Ishikawa (cell line): ENCODE data around the gene IL6R.
A peak's percentile ranks its signal among the peaks of the same experiment; 100 is the strongest.

Experiments used
- CEBPB ChIP-seq: IDR thresholded peaks from 2 replicates; pipeline ENCODE4 v1.6.1; 2012
- CREB1 ChIP-seq: IDR thresholded peaks from 2 replicates; pipeline ENCODE4 v1.6.1; 2012; ENCODE audit warnings: low read depth
- EGR1 ChIP-seq: IDR thresholded peaks from 2 replicates; pipeline ENCODE4 v1.6.1; 2012
- EP300 ChIP-seq: IDR thresholded peaks from 2 replicates; pipeline ENCODE4 v1.6.1; 2012; ENCODE audit warnings: borderline replicate concordance
- FOXM1 ChIP-seq: IDR thresholded peaks from 2 replicates; pipeline ENCODE4 v1.6.1; 2012; ENCODE audit warnings: low read depth, borderline replicate concordance
- NFIC ChIP-seq: IDR thresholded peaks from 2 replicates; pipeline ENCODE4 v1.6.1; 2012
- RAD21 ChIP-seq: IDR thresholded peaks from 2 replicates; pipeline ENCODE4 v1.6.1; 2012; ENCODE audit warnings: low read depth
- TAF1 ChIP-seq: IDR thresholded peaks from 2 replicates; pipeline ENCODE4 v1.6.1; 2012; ENCODE audit warnings: low read depth, mild to moderate bottlenecking
- TCF12 ChIP-seq: IDR thresholded peaks from 2 replicates; pipeline ENCODE4 v1.6.1; 2012; ENCODE audit warnings: low read depth
- TEAD4 ChIP-seq: IDR thresholded peaks from 2 replicates; pipeline ENCODE4 v1.6.1; 2012
- YY1 ChIP-seq: IDR thresholded peaks from 2 replicates; pipeline ENCODE4 v1.6.1; 2012; ENCODE audit warnings: low read depth
- ZBTB7A ChIP-seq: IDR thresholded peaks from 2 replicates; pipeline ENCODE4 v1.6.1; 2012; ENCODE audit warnings: low read depth
- TF ChIP-seq, protein P1 (sequence below): IDR thresholded peaks from 2 replicates; pipeline ENCODE4 v1.6.1; 2012; ENCODE audit warnings: low read depth, mild to moderate bottlenecking
- TF ChIP-seq, protein P2 (sequence below): IDR thresholded peaks from 2 replicates; pipeline ENCODE4 v1.6.1; 2012
- TF ChIP-seq, protein P3 (sequence below): IDR thresholded peaks from 2 replicates; pipeline ENCODE4 v1.6.1; 2012

Gene IL6R

DNA sequence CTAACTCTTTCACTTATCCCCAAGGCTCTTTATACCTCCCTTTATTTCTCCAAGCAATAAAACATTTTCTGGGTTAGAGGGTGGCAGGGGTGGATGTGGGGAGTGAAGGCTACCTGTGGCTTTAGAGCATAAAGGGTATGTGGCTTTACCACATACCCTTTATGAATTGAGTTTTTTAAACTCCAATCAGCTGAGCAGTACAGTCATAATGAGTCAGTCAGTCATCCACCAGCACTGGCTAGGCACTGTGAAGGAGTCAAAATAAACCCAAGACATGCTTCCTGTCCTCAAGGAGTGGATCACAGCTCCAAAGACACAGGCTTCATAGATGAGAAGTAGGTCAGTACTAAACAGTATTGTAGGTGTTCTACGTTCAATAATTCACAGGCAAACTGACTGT lies 94.3 kb downstream of the IL6R start:
- TF ChIP-seq TEAD4 (no peak), CEBPB (no peak), EP300 (no peak), RAD21 (no peak), TCF12 (no peak), NFIC (no peak), CREB1 (no peak), FOXM1 (no peak), ZBTB7A (no peak), YY1 (no peak), TAF1 (no peak), EGR1 (no peak)
- TF ChIP-seq, protein P1, sequence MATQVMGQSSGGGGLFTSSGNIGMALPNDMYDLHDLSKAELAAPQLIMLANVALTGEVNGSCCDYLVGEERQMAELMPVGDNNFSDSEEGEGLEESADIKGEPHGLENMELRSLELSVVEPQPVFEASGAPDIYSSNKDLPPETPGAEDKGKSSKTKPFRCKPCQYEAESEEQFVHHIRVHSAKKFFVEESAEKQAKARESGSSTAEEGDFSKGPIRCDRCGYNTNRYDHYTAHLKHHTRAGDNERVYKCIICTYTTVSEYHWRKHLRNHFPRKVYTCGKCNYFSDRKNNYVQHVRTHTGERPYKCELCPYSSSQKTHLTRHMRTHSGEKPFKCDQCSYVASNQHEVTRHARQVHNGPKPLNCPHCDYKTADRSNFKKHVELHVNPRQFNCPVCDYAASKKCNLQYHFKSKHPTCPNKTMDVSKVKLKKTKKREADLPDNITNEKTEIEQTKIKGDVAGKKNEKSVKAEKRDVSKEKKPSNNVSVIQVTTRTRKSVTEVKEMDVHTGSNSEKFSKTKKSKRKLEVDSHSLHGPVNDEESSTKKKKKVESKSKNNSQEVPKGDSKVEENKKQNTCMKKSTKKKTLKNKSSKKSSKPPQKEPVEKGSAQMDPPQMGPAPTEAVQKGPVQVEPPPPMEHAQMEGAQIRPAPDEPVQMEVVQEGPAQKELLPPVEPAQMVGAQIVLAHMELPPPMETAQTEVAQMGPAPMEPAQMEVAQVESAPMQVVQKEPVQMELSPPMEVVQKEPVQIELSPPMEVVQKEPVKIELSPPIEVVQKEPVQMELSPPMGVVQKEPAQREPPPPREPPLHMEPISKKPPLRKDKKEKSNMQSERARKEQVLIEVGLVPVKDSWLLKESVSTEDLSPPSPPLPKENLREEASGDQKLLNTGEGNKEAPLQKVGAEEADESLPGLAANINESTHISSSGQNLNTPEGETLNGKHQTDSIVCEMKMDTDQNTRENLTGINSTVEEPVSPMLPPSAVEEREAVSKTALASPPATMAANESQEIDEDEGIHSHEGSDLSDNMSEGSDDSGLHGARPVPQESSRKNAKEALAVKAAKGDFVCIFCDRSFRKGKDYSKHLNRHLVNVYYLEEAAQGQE, result no peak
- TF ChIP-seq, protein P2, sequence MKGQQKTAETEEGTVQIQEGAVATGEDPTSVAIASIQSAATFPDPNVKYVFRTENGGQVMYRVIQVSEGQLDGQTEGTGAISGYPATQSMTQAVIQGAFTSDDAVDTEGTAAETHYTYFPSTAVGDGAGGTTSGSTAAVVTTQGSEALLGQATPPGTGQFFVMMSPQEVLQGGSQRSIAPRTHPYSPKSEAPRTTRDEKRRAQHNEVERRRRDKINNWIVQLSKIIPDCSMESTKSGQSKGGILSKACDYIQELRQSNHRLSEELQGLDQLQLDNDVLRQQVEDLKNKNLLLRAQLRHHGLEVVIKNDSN, result no peak
- TF ChIP-seq, protein P3, sequence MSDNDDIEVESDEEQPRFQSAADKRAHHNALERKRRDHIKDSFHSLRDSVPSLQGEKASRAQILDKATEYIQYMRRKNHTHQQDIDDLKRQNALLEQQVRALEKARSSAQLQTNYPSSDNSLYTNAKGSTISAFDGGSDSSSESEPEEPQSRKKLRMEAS, result no peak

DNA sequence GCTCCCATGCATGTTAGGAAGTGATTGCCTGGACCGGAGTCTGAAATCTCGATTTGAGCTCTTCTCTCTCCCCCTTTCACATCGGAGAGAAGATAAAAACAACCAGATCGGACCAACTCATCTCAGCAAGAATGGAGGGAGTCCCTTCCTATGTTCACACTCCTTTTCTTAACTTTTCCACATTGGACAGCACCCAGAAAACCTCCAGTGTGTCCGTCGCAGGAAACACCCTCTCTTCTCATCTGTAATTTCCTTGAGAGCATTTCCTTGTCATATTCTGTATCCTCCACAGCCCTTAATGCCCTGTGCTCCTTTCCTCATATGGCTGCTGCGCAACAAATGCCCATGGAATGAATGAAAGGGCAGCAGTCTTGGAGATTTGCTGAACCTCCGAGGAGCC lies 95.4 kb downstream of the IL6R start:
- TF ChIP-seq TAF1, result no peak
- no peak for TF ChIP-seq ZBTB7A
- no peak for TF ChIP-seq CEBPB
- TF ChIP-seq, protein P1, result peak; percentile 36; the same call in 1 of the 2 replicates
- TF ChIP-seq FOXM1, result no peak
- no peak for TF ChIP-seq EGR1

DNA sequence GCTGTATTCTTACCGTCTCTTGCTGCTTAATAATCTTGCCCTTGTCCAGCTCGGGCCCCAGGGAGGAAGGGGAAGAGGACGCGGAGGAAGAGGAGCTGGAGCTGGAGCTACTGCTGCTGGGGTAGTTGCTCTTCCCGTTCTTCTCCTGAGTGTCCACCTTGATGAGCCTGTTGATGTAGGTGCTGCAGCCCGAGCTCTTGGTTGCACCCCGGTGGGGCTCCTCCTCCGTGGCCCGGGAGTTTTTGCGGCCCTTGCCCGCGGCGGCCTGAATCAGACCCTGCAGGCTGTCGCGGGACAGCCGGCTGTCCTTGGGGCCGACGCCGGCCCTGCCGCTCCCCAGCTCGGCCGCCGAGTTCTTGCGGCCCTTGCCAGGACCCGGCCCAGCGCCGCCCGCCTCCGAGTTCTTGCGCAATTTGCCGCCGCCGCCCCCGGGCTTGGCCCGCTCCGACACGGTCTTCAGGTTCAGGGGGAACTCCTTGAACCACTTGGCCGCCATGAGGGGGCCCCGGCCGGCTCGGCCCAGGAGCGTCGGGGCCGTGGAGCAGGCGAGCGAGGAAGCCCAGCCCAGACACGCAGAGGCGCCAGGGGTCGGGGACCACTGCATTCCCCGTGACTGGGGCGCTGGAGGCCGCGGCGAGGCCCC lies 96.4 kb downstream of the IL6R start:
- TF ChIP-seq TAF1, result no peak
- TF ChIP-seq TEAD4, result no peak
- no peak for TF ChIP-seq FOXM1
- TF ChIP-seq, protein P3, result no peak
- no peak for TF ChIP-seq TCF12
- TF ChIP-seq, protein P2, result no peak
- TF ChIP-seq EGR1, result 0 out of 2 replicates have a peak, but pooled peaks have one; percentile 42
- no peak for TF ChIP-seq CREB1
- TF ChIP-seq, protein P1, result no peak
- TF ChIP-seq CEBPB, result peak; percentile 95
- no peak for TF ChIP-seq NFIC
- TF ChIP-seq RAD21, result no peak
- no peak for TF ChIP-seq EP300
- peak; percentile 28; the same call in 1 of the 2 replicates for TF ChIP-seq ZBTB7A

DNA sequence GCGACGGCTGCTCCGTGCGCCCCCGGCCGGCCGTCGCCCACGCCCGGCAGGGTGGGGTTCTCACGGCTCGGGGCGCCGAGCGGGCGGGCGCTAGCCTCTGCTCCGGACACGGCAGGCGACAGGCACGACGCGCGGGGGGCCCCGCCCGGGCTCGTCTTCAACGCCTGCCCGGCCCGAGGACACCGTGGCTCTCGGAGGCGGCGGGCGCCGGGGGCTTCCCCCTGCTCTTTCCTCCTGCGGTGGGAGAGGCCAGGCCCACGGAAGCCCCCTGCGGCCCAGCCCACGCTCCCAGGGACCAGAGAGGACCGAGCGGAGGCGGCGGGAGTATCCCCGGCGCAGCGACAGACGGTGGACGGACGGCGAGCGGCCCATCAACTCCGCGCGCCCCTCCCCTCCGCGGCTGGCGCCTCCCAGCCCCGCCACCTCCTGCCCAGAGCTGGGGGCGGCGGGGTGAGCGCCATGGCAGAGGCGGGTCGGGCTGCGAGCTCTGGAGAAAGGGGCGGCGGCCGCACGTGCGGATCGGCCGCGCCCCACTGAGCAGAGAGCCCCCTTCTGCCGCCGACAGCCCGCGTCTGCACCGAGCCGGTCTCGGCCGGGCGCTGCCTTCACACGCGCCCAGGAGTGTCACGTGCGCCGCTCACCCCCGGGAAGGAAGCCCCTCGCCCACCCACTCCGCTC lies 97.1 kb downstream of the IL6R start, which contains the start of the genes SHE and TDRD10:
Gene SHE (minus strand): TSS at position 347 of the 678 bp plus-strand sequence. CDS start 386 bp downstream, outside the sequence.
Gene TDRD10 (plus strand): TSS at position 154 of the 678 bp plus-strand sequence. CDS start 4,685 bp downstream, outside the sequence.
- no peak for TF ChIP-seq CEBPB
- TF ChIP-seq NFIC, result no peak
- TF ChIP-seq YY1, result no peak
- TF ChIP-seq, protein P1, result no peak
- TF ChIP-seq FOXM1, result no peak
